ENCODE results near the gene AP1S3.

- TF ChIP-seq REST (IDR thresholded peaks at IDR 0.05) = no peak
- no peak for TF ChIP-seq CBX2 (IDR thresholded peaks at IDR 0.05; ENCODE audit: borderline replicate concordance, low read depth)
These were observed 13.1 kb downstream of the AP1S3 start for GRCh38 chr2:223824301-223824700.
